Activated naive CD8-positive, alpha-beta T cell treated with anti-CD3 and anti-CD28 coated beads, Interleukin-2, amount 10 ng/mL, durations not matched to agents 7 days and 5 days (primary cell): ENCODE data around the gene OR2T11. TPM values are rescaled to one million over a fixed set of nuclear protein-coding genes. Genes with fewer than 3 reads are reported as not detected.
"Not testable (repeated sequence)": the region's sequence is repeated elsewhere in the genome, so short reads cannot be mapped to it uniquely, and the experiment has no call there.

Experiments
- ATAC-seq: fragments of 150-1000 bp; cut with Tn5 transposase; one replicate; pipeline ENCODE4 v1.10.0; 2021; ENCODE audit warnings: low read depth, moderate library complexity
- POLR2A ChIA-PET: fragments of 350-600 bp; sonication (Branson Sonifier 250); formaldehyde crosslinking; loops from one replicate; lab custom pipeline; 2021; ENCODE audit warnings: antibody characterized with exemption; lab: Charles Lee
- DNase-seq: peaks from one replicate; pipeline ENCODE4 v3.0.0; 2021
- H3K27ac Mint-ChIP-seq: one replicate; pipeline ENCODE4 v1.8.0; 2022; ENCODE audit warnings: mild to moderate bottlenecking, mixed read lengths
- H3K27me3 Mint-ChIP-seq: one replicate; pipeline ENCODE4 v1.8.0; 2022; ENCODE audit warnings: mild to moderate bottlenecking, moderate library complexity, mixed read lengths
- H3K36me3 Mint-ChIP-seq: one replicate; pipeline ENCODE4 v1.8.0; 2021; ENCODE audit warnings: mild to moderate bottlenecking, mixed read lengths
- H3K4me1 Mint-ChIP-seq: one replicate; pipeline ENCODE4 v1.8.0; 2021; ENCODE audit warnings: mixed read lengths
- H3K4me3 Mint-ChIP-seq: one replicate; pipeline ENCODE4 v1.8.0; 2022; ENCODE audit warnings: mild to moderate bottlenecking, moderate library complexity, mixed read lengths
- H3K9me3 Mint-ChIP-seq: one replicate; pipeline ENCODE4 v1.8.0; 2021; ENCODE audit warnings: mixed read lengths
- total RNA-seq, 2 experiments: library from RNA; stranded (reverse); gene quantifications; one replicate each; pipeline ENCODE4 v1.2.3, GENCODE V29; 2021

OR2T11 gene
- total RNA-seq: not detected

- H3K36me3 Mint-ChIP-seq, H3K4me1 Mint-ChIP-seq, POLR2A ChIA-PET, H3K9me3 Mint-ChIP-seq, H3K4me3 Mint-ChIP-seq, ATAC-seq, H3K27ac Mint-ChIP-seq, DNase-seq, H3K27me3 Mint-ChIP-seq: not testable (repeated sequence)
Measured at GRCh38 chr1:248634991-248635390, at the start of gene OR2T11. Gene OR2T11 (minus strand): TSS chr1:248635091. CDS start chr1:248627128, 7,963 bp downstream.

GRCh38 chr1:248681651-248682050, 46.8 kb upstream of the OR2T11 start:
- ATAC-seq: no peak
- POLR2A ChIA-PET: no interaction called here
- H3K9me3 Mint-ChIP-seq: no peaks in the 10 kb centered on the region
- no peaks in the 10 kb centered on the region for H3K36me3 Mint-ChIP-seq
- peaks cover 6% of the 10 kb centered on the region for H3K27me3 Mint-ChIP-seq
- no peak overlapping the region for H3K27ac Mint-ChIP-seq
- H3K4me1 Mint-ChIP-seq: no peaks in the 10 kb centered on the region
- no peak for DNase-seq
- H3K4me3 Mint-ChIP-seq: no peak overlapping the region

- Mint-ChIP-seq H3K9me3 (peaks cover 9% of the 10 kb centered on the region), H3K4me3 (no peak overlapping the region), H3K27me3 (no peaks in the 10 kb centered on the region), H3K27ac (no peak overlapping the region), H3K36me3 (no peaks in the 10 kb centered on the region), H3K4me1 (no peaks in the 10 kb centered on the region)
- no peak for ATAC-seq
- no peak for DNase-seq
- POLR2A ChIA-PET: no interaction called here
Measured at GRCh38 chr1:248670003-248670402, 35.1 kb upstream of the OR2T11 start.

GRCh38 chr1:248663453-248664328, 28.8 kb upstream of the OR2T11 start:
- ATAC-seq, H3K27me3 Mint-ChIP-seq, POLR2A ChIA-PET, H3K4me1 Mint-ChIP-seq, H3K27ac Mint-ChIP-seq, H3K36me3 Mint-ChIP-seq, H3K4me3 Mint-ChIP-seq, DNase-seq, H3K9me3 Mint-ChIP-seq: not testable (repeated sequence)

GRCh38 chr1:248656797-248657196, 21.9 kb upstream of the OR2T11 start:
- H3K27ac Mint-ChIP-seq, H3K9me3 Mint-ChIP-seq, DNase-seq, H3K4me3 Mint-ChIP-seq, H3K27me3 Mint-ChIP-seq, H3K36me3 Mint-ChIP-seq, POLR2A ChIA-PET, ATAC-seq, H3K4me1 Mint-ChIP-seq: not testable (repeated sequence)

GRCh38 chr1:248655354-248655753, 20.5 kb upstream of the OR2T11 start, which contains the start of gene OR2T27:
Gene OR2T27 (minus strand): TSS chr1:248655528. CDS start chr1:248650884, 4,644 bp downstream.
- H3K4me3 Mint-ChIP-seq: not testable (repeated sequence)

GRCh38 chr1:248648770-248649536, 14.1 kb upstream of the OR2T11 start:
- DNase-seq, ATAC-seq, POLR2A ChIA-PET, H3K36me3 Mint-ChIP-seq, H3K27me3 Mint-ChIP-seq, H3K4me3 Mint-ChIP-seq, H3K27ac Mint-ChIP-seq, H3K4me1 Mint-ChIP-seq, H3K9me3 Mint-ChIP-seq: not testable (repeated sequence)

More at GRCh38 chr1:248655354-248655753, 20.5 kb upstream of the OR2T11 start, which contains the start of gene OR2T27:
- H3K4me1 Mint-ChIP-seq, H3K27me3 Mint-ChIP-seq, DNase-seq, H3K36me3 Mint-ChIP-seq, H3K27ac Mint-ChIP-seq, ATAC-seq, H3K9me3 Mint-ChIP-seq, POLR2A ChIA-PET: not testable (repeated sequence)

- H3K4me1 Mint-ChIP-seq, H3K27ac Mint-ChIP-seq, POLR2A ChIA-PET, DNase-seq, H3K36me3 Mint-ChIP-seq, H3K4me3 Mint-ChIP-seq, H3K27me3 Mint-ChIP-seq, ATAC-seq, H3K9me3 Mint-ChIP-seq: not testable (repeated sequence)
Measured at GRCh38 chr1:248645178-248645577, 10.3 kb upstream of the OR2T11 start, which contains the start of gene OR2T35. Gene OR2T35 (minus strand): TSS chr1:248645278. CDS start chr1:248639258, 6,020 bp downstream.

GRCh38 chr1:248642971-248643651, 8.2 kb upstream of the OR2T11 start:
- H3K27ac Mint-ChIP-seq, H3K27me3 Mint-ChIP-seq, H3K4me3 Mint-ChIP-seq, H3K36me3 Mint-ChIP-seq, ATAC-seq, POLR2A ChIA-PET, H3K4me1 Mint-ChIP-seq, DNase-seq, H3K9me3 Mint-ChIP-seq: not testable (repeated sequence)

GRCh38 chr1:248641583-248641982, 6.7 kb upstream of the OR2T11 start:
- H3K4me3 Mint-ChIP-seq, POLR2A ChIA-PET, H3K27me3 Mint-ChIP-seq, H3K36me3 Mint-ChIP-seq, ATAC-seq, DNase-seq, H3K4me1 Mint-ChIP-seq, H3K9me3 Mint-ChIP-seq, H3K27ac Mint-ChIP-seq: not testable (repeated sequence)

GRCh38 chr1:248640906-248641305, 6.0 kb upstream of the OR2T11 start:
- H3K9me3 Mint-ChIP-seq, H3K4me1 Mint-ChIP-seq, H3K4me3 Mint-ChIP-seq, H3K27me3 Mint-ChIP-seq, DNase-seq, H3K36me3 Mint-ChIP-seq, ATAC-seq, POLR2A ChIA-PET, H3K27ac Mint-ChIP-seq: not testable (repeated sequence)

- POLR2A ChIA-PET, H3K9me3 Mint-ChIP-seq, H3K27ac Mint-ChIP-seq, H3K27me3 Mint-ChIP-seq, H3K4me1 Mint-ChIP-seq, H3K36me3 Mint-ChIP-seq, DNase-seq, ATAC-seq, H3K4me3 Mint-ChIP-seq: not testable (repeated sequence)
Measured at GRCh38 chr1:248639652-248640051, 4.8 kb upstream of the OR2T11 start.

GRCh38 chr1:248636612-248637011, 1.7 kb upstream of the OR2T11 start:
- H3K36me3 Mint-ChIP-seq, H3K27me3 Mint-ChIP-seq, H3K4me3 Mint-ChIP-seq, DNase-seq, H3K4me1 Mint-ChIP-seq, ATAC-seq, H3K9me3 Mint-ChIP-seq, POLR2A ChIA-PET, H3K27ac Mint-ChIP-seq: not testable (repeated sequence)
